Stimulated activated CD4-positive, alpha-beta T cell treated with anti-CD3 and anti-CD28 coated beads, Interleukin-15, amount 100 ng/mL, for 1 hour (primary cell): ENCODE results near the gene ADA.

Experiments used
- DNase-seq, 2 donors: peaks; one replicate each; pipeline ENCODE4 v3.0.0-alpha.2; 2020; ENCODE audit warnings: low read depth in 1 of 2, low spot score in 1 of 2

The ADA gene

GRCh38 chr20:44625361-44625760 is 26.1 kb downstream of the ADA start:
- no peak for DNase-seq

DNA sequence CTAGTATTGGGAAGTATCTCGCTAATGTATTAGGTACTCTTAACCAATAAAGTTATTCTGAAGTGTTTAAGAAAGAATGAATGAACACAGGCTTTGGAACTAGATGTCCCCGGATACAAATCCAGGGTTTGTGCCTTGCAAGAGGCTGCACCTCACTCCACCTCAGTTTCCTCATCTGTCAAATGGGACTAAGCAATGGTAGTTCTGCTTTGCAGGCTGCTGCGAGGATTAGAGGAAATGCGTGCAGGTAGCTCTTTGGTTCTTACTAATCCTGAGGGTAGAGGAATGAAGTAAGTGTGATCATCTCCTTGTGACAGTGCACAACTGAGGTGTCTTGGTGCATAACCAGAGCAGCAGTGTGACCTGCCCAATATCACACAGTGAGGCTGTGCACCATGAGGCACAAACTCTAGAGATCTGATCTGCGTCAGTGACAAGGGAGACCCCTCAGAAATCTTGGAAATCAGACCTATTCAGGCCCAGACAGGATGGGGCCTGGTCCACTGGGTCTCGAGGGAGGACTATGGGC is 26.7 kb downstream of the ADA start:
- no peak for DNase-seq

DNA sequence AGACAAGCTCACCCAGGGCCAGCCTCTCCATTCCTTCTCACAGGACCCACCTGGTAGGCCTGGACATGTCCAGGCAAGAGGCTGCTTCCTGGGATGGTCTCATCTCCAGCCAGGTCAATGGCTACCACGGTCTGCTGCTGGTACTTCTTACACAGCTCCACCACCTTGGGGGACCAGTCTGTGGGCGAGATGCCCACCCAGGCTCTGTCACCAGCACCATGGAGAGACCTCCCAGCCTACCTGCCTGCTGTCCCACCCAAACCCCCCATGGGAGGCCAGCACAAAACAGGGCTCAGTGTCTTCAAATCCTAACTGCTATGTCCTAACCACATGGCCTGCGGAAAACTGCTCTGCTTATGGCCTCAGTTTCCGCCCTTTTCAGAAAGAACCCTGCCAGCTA is 27.3 kb downstream of the ADA start:
- DNase-seq = no peak

DNA sequence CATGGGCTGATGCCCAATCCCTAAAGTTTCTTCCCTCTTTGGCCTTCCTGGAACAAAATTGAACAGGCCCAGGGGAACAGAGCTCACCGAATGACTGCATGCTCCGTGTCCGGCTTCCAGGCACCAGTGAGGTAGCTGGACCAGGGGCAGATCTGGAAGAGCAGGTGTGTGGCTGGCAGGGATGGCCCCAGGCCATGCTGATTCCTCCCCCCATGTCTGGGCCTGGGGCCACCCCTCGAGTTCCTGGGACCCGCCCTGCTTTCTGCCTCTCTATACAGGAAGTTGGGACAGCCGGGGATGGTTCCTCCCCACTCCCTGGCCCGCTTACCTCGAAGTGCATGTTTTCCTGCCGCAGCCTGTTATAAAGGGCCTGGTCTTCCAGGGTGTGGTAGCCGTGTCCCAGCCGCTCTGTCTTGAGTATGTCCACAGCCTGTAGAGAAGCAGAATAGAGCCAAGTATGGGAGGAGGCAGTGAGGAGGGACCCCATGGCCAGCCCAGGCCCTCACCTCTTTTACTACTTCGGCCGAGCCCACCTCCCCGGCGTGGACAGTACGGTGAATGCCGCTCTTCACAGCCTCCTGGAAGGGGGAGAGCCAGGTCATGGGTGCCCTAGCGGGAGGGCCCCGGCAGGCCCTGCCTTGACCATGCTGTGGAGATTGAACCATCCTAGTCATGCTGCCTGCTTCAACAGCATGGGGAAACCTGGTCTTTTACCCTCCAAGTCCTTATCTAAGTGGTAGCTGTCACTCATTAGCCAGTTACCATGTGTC is 28.8 kb downstream of the ADA start:
- no peak for DNase-seq

DNA sequence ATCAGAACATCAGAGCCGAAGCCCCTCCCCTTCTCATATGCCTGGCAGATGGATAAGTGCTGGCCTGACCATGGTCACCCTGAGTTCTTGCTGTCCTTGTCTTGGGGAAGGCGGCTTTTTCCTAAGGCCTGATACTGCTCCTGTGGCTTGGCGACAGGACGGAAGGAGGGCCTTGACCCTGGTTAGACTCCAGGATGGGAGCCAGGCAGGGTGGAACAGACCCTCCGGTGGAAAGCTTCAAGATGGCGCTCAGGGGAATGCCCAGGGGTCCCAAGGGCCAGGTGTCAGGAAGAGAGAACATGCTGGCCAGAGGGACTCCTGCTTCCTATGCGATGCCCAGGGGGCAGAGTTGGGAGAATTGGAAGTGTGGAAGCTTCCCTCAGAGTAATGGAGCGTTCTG is 29.6 kb downstream of the ADA start:
- DNase-seq = no peak

DNA sequence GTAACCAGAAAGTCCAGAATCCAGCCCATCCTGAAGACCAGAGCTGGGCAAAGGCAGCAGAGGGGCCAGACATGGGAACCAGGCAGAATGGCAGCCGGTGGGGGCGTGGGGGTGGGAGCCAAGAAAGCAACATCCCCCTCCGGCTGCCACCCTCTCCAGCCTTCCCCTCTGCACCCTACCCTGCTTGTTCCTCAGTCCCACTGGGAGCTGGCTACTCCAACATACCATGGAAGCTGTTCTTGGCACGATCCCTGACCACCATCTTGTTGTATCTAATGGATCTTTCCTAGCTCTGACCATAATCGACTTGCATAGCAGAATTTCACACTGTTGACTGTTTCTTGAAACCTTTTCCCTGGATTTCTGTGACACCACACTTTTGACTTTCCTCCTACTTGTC is 30.2 kb downstream of the ADA start:
- no peak for DNase-seq

GRCh38 chr20:44620030-44620429 is 31.5 kb downstream of the ADA start:
- no peak for DNase-seq

GRCh38 chr20:44619294-44619693 is 32.2 kb downstream of the ADA start:
- DNase-seq = no peak

DNA sequence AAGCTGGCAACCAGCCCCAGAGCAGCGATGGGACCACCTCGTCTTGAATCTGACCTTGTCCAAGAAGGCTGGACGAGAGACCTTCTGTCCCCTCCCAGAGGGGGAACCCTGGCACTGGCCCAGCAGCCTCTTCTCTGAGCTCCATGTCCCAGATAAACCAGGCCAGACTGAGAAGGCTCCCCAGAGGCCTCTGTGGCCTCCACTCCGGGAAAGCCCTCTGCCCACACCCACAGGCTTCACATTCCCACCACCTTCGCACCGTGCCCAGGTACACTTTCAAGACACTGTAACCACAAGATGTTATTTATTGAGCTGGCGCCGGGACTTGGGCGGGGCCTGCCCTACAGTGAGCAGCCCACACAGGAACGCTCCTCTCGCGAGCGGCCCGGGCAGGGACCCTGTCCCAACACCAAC is 33.2 kb downstream of the ADA start:
- peak in 1 of 2 donors; percentile 27 for DNase-seq

- no peak for DNase-seq
Measured at GRCh38 chr20:44616604-44616964, 34.9 kb downstream of the ADA start.

GRCh38 chr20:44615876-44616603 is 35.5 kb downstream of the ADA start:
- no peak for DNase-seq

- no peak for DNase-seq
Measured at GRCh38 chr20:44615169-44615791, 36.2 kb downstream of the ADA start.

DNA sequence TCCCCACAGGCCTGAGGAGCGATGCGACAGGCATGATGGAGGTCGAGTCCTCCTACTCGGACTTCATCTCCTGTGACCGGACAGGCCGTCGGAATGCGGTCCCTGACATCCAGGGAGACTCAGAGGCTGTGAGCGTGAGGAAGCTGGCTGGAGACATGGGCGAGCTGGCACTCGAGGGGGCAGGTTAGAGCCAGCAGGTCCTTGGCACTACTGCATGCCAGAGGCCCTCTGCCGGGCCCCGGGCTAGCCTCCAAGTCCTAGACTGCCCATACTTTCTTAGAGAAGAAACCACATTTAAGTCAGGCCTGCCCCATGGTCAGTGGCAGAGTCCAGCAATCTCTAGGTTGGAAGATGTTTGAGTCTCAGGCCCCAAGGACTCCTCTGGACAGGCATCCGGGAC is 37.0 kb downstream of the ADA start:
- no peak for DNase-seq

- no peak for DNase-seq
Measured at GRCh38 chr20:44613575-44613974, 37.9 kb downstream of the ADA start.

GRCh38 chr20:44610313-44610962 is 41.1 kb downstream of the ADA start:
- DNase-seq = no peak

- DNase-seq = peak; percentile 60 to 81
Measured at GRCh38 chr20:44609516-44610312, 41.8 kb downstream of the ADA start.

- no peak for DNase-seq
Measured at GRCh38 chr20:44609006-44609515, 42.4 kb downstream of the ADA start.

DNA sequence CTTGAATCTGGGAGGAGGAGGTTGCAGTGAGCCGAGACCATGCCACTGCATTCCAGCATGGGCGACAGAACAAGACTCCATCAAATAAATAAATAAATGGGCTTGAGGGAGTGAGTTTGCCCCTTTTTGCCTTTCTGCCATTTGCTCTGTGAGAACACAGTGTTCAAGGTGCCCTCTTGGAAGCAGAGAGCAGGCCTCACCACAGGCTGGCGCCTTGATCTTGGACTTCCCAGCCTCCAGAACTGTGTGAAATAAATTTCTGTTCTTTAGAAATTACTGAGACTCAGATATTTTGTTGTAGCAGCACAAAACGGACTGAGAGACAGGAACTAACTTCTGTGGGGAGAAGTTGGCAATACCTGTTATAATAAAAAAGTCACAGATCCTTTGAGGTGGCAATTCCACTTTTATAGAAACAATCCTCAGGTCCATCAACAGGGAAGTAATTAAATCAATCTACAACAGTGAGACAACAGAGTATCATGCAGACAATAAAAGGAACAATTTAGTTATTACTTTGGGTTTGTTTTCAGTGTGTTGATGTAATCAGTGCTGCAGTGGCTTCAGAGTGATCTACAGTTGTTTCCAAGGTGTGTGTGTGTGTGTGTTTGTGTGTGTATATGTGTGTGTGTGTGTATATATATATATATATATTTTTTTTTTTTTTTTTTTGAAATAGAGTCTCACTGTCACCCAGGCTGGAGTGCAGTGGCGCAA is 44.6 kb downstream of the ADA start:
- DNase-seq = no peak

DNA sequence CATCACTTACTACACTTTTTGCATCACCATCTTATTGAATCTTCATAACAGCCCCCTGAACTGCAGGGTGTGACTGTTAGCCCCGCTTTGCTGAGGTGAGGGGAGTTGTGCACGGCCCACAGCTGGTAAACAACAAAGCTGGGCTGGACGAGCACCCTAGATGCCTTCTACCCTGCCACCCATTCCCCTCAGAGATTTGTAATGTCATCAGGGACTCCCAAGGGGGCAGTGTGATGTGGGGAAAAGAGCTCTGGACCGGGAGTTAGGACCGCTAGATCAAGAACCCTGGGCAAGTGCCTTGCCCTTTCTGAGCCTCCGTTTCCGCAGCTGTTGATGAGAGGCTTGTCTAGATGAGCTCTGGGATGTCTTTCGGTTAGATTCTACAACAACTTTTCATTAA is 48.2 kb downstream of the ADA start:
- DNase-seq = no peak

GRCh38 chr20:44601801-44602204 is 49.7 kb downstream of the ADA start:
- no peak for DNase-seq
